Posterior cingulate gyrus (tissue), 11 donors: Measurements from ENCODE around the gene TSHZ2.

Source experiments
- DNase-seq, 10 donors: peaks; one replicate each; pipeline versions ENCODE4 v3.0.0 to v3.0.0-alpha.2; 2020 to 2021; ENCODE audit warnings: mixed read lengths in 3 of 10
- intact Hi-C: fragments of 100-400 bp; cut with DNase I; formaldehyde crosslinking; loops from one replicate; pipeline ENCODE4 v1.15.1; 2023

The TSHZ2 gene

DNA sequence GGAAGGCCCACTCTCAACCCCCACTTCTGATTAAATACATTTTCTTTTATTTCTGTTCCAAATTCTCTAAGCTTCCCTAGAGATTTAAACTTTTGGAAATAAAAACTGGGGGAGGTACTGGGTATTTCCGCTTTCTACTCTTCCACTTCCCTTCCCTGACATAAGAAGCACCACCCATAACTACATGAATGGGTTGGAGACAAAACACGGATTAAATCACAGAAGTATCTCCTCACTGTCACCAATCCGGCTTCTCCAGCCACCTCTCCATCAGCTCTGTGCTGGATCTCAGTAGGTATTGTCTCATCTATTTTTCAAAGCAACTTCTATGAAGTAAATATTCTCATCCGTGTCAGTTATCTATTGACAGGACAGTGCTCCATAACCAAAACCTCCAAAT lies 150.7 kb downstream of the TSHZ2 start:
- DNase-seq, result no peak
- intact Hi-C loops, result no loop called here

DNA sequence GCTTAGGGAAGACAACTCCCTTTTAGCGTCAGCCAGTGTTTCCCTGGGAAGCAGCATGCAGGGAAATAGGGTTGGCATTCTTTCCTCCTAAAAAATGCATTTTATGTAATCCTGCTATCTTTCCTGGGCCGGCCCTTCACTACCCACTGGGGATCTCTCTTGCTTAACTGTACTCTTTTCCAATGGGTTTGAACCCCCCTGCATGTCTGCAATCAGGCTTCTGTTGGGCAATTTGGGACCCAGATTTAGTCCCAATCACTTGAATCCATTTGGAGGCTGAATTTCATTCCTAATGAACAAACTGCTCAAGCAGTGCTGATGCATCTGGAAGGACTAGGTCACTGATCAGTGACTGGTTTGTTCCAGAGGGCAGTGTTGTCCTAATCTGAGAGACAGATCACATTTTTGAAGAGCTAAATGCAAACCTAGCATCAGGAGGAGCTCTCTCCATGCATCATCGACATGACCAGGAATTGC lies 152.0 kb downstream of the TSHZ2 start:
- DNase-seq, result no peak
- intact Hi-C loops, result no loop called here

DNA sequence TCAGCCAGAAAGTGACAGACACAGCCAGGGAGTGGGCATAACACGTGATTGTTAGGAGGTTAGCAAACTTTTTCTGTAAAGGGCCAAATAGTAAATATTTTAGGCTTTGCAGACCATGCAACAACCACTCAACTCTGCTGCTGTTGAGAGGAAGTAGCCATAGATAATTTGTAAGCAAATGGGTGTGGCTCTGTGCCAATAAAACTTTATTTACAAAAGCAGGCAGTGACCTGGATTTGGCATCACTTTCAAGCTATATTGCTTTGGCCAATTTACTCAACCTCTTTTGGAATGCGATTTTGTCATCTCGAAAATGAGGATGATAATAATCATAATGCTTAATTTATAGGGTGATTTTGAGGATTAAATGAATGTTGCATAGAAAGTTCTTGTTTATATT lies 152.6 kb downstream of the TSHZ2 start:
- DNase-seq, result no peak
- intact Hi-C loops, result no loop called here

DNA sequence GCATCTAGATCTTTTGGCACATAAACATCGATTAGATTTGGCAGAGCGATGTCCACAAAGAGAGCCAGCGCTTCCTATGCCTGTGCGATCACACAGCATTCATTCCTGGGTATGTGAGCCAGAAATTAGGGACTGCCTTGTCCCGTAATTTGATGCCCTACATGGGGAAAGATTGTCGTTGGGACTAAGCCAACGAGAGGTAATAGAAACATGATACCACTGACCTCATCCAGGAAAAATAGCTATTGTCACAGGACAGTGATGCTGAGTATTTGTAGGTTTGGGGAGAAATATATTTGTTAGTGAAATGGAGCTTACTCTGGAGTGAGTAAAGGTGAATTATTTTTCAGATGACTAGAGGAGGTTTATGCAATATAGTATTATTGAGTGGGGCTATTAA lies 154.0 kb downstream of the TSHZ2 start:
- intact Hi-C loops, result no loop called here
- DNase-seq, result no peak

DNA sequence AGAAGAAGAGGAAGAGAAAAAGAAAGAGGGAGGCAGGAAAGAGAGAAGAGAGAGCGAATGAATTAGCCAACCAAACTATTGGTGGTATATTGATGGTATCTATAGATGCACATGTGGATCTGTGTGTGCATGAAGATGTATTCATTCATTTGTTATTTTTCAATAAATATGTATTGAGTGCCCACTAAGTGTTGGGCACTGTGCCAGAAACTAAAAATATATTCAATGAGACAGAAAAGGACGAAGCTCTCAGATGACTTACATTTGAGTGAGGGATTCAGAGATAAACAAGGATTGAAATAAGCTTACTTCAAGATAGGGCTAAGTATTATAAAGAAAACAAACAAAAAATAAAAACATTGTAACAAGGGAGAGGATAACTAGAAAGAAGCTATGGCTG lies 154.9 kb downstream of the TSHZ2 start:
- intact Hi-C loops, result no loop called here
- DNase-seq, result no peak

DNA sequence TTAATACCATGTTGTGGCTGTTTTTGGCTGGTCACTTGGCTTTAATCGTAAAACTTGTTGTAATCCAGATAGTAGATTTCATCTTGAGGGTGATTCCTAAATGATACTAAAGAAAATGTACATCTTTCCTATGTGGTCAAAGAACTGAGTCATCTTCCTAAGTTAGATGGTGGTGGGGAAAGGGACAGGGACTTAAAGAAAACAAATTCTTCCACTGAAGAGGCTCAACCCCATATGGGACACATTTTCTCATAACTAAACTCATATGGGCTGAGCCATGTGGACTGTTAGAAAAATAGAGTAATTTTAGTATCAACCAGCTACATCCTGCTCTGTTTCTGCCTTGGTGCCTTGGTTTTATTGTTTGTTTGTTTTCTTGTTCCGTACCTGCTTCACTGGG lies 155.8 kb downstream of the TSHZ2 start:
- intact Hi-C loops, result no loop called here
- no peak for DNase-seq

DNA sequence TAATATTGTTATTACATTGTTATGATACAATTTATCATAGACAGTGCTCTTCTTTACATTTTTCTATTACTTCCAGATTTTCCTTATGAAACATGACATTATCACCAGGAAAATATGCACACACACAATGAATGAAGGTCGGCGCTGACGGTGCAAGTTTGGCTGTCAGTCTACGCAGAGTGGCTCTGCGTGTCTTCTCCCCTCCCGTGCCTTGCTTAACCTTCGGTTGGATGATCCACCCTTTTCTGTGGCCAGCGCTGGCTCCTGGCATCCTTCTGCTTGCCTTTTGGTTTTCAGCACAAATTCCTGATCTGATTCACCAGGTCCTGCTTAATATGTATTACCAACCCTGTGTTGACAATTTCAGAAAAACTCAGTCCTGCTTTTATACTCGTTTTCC lies 157.4 kb downstream of the TSHZ2 start:
- intact Hi-C loops, result no loop called here
- no peak for DNase-seq

DNA sequence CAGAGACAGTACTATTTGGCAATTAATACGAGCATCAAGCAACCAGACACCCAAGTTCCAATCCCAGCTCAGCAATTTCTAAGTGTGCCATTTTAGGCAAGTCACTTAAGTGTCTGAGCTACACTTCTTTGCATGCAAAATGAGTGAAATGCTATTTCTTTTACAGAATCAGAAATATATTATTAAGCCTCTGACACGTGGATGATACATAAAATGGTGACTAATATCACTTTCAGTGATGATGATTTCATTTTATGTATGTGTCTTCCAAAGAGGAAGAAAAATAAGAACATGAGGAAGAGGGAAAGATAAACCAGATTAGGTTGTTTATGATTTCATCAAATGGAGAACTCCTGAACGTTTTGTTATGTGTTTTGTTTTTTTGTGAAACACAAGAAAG lies 158.6 kb downstream of the TSHZ2 start:
- no peak for DNase-seq

DNA sequence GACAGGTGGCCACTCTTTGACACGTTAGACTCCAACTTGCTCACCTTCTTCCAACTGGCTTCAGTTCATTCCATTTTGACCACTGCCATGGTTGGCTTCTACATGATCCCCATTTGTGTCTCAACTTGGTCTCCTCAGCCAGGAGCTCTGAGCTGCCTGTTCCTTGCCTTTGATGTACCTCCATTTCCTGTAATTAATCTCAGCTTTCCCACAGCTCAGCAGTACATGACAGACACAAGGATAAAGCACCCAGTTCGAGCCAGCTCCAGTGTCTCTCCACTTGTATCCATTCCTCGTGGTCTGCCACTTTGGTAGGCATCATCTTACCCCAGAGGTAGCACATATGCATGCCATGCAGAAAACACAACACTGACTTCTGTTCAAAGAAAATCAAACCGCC lies 161.0 kb downstream of the TSHZ2 start:
- DNase-seq, result no peak
- intact Hi-C loops, result no loop called here

More for the DNA sequence above, 158.6 kb downstream of the TSHZ2 start:
- intact Hi-C loops, result no loop called here

DNA sequence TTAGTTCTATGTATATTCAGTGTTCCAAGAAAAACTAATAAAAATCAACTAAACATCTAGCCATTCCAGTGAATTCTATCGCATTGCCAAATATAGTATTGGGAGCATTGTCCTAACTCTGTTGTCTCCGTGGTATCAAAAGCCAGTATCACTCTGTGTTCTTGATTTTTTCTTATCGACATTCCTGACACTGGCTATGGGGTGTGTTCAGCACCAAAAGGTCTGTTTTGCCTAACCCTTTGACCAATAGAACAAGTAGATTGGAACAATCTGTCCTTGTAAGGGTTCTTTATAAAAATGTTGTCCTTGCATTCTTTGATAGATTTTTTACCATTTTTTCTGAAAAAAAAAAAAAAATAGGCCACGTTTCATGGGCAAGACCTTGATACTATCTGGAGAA lies 161.5 kb downstream of the TSHZ2 start:
- intact Hi-C loops, result no loop called here
- DNase-seq, result no peak

DNA sequence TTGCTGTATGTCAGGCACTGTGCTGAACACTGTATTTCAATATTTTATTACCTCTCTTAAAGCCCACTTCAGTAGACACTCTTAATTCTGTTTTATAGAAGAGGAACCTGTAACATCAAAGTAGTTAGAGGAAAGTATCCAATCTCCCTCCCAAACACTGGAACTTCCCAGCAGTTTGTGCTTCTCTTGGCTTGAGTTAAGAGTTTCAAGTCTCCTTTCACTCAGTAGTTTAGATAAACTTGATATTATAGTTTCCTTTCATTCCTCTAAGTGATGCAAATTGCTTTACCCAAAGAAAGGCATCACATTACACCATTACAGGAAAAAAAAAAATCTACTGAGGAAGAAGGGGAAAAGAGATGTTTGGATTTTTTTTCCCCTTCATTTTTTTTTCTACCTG lies 164.3 kb downstream of the TSHZ2 start:
- intact Hi-C loops, result no loop called here
- no peak for DNase-seq

DNA sequence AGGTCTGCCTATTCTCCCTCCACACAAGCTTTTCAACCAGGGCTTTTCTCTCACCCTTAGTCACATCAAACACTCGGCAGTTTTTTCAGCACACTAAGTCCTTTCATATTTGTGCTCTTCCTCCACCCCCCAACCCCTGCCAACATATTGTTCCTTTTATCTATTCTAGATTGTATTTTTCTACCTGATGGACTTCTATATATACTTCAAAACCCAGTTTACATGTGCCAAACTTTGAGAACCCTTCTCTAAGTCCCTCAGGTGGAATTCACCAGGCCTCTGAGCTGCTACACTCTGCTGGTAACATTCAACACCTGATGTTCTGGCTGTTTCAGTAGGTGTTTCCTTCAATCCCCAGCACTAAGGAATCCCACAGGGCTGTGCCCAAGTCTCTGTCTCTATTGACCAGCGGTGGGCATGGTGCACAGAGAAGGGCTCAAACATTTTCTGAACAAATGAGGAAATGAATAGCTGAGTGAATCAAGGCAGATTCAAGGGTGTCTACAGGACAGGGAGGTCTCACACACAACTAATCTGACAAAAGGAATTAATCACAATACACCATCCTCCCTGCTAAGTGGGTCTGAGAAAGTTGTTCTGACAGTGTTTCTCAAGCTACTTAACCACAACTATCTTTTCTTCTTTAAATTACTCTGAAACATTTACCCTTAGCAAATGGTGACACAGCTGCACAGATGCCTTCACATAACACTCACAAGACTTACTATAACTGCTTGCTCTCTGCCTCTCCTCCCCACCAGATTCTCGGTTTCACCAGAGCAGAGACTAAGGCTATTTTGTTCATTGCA lies 166.5 kb downstream of the TSHZ2 start:
- no peak for DNase-seq
- intact Hi-C loops, result no loop called here

DNA sequence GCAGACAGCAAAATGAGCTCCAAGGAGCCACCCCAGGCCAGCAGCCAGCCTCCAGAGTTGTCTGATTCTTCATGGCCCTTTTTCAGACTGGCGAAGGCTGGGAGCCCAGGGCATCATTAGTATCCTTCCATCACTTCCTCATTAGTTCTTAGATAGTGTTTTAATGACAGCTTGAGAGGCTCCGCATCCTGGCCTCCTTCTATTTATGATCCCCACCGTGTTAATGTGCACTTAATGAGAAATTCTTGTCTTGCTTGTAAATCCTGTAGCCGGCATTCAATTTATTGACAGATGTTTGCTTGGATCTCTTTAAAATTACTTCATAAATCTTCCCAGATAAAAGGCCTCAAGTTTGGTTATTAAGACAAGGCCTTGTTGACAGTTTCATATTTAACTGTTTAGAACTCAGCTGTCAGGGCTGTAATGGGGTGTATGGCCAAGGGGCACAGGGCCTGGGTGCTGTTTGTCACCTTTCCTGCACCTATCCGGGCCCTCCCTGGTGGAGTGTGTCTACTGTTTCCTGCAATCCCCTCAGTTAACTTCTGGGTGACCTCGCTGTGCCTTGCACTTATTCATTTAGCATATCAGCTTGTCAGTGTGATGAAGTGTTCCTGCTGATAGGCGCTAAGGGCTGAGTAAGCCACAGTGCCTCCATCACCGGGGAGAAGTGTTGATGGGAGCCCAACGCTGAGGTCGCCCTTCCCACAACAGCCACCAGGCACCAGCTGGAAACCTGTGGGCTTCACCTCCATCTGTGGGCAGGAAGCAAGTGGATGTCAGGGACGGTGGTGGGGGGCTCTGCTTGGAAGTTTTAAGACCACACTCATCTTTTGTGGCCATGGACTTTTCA lies 169.3 kb downstream of the TSHZ2 start:
- intact Hi-C loops, result no loop called here
- no peak for DNase-seq

DNA sequence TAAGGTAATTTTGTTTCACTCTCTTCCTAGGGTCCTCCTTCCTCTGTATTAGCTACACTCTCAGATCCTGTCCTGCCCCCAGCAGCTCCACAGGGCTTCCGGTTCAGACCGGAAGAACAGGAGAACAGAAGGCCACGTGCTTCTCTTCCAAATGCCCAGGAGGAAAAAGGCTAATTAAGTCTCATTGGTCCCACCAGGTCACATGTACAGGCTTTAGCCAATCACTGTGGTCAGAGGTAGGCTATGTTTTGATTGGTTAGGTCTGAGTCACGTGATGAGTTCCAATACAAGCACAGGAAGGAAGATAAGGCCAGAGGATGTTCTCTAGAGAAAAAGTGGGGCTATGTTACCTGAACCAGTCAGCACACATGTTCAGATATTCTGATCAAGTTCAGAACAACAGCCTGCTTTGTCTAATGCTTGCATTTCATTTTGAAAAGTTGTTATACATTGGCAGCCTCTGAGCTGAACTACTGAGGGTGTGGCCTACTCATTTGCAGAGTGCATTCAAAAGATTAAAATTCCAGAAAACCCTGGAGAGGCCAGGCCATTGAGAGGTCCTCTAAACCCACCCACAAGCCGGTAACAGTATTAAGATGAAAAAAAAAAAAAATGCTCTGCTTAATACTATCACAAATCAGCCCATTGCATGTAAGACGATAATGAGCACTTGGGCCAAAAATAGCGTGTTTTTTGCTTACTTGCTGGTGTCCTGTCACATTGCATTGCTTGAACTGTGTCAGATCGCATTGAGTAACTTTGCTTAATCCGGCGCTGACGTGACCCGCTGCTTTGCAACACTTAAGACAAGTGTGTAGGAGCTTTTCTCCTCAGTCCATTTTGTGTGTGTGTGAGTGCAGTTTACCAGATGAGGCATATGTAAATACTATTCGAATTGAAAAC lies 170.3 kb downstream of the TSHZ2 start:
- DNase-seq, result no peak
- intact Hi-C loops, result no loop called here

DNA sequence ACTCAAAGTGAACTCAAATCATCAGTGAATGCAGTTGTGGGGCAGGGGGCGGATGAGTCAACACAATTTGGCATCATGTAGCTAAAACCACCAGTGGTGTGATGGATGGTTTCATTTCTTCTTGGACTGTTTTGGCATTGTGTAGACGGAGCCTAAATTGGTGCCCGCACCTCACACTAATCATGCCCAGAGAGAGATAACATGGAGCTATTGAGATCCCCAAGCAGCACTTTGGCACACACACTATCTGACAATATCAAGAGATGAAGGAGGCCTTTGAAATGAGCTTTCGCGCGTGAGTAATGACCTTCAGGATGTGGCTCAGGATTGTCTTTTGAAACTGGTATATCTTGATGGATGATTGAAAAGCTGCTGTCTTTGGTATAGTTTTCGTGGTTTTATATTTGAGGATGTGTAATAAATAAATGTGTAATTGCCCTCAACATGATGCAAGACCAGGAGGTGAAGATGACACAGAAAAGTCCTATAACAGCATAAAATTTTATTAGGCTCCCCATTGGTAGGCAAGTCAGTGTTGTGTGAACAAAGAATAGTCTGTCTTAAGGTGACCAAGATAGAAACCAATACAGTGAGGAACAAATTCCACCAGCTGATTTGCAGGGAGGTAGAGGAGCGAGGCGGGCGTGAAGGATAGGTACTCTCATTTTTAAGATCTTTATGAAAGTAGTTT lies 174.2 kb downstream of the TSHZ2 start:
- intact Hi-C loops, result no loop called here
- DNase-seq, result no peak

DNA sequence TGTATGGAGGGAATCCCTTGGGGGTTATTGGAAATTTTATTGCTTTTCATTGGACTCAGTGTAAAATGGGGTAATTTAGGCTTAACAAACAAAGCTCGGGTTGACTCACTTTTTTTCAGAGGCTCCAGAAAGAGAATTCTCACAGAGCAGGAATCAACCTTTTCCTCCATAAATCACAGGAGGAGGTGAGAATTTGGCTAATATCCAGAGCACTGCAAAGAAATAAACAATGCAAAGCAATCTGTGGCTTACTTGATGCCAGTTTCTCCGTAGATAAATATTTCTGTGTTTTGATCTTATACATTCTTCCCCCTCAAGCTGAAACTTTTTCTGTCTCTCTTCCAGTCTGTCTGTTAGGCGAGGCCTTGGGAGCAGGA lies 176.6 kb downstream of the TSHZ2 start:
- intact Hi-C loops, result no loop called here
- no peak for DNase-seq

DNA sequence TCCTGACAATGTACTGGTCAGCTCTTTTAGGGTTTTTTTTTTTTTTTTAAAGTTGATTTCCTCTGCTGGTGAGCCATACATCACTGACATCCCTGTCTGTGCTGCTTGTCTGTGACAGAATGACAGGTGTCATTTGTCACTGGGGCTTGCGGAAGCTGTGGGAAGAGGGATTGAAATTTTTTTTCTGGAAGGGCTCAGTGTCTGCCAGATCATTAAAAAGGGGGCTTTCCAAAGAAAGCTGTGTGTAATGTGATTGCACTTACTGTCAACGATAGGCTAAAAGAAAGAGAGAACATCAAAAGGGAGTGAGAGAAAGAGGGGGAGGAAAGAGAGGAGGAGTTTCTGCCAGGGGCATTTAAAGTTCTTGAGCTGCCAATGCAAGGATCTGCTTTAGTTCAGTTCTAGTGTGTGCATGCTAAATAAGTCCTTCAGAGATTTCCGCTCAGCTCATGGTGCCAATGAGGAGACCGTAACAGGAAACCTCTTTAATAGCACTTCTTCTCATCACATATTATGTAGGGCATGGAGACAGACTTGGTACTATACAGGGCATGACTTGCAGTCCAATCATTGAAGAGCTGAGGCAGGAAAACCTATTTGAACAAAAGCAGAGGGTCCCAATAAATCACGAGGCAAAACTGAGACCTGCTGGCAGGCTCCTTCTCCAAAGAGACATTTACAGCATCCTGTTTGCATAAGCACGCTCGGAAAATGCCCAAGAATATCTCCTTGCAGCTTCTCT lies 177.2 kb downstream of the TSHZ2 start:
- intact Hi-C loops, result no loop called here
- no peak for DNase-seq

DNA sequence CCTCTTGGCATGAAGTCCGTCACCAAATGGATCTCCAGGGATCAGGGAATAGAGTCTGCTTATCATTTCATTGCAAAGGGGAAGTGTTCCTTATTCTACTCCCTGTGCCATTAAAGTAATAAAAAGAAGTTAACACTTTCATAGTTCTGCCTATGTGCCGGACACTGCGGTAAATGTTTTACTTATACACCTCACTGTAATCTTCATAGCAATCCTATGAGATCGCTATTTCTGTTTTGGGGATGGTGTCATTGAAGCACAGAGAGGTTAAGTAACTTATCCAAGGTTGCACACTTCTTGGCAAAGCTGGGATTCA lies 177.7 kb downstream of the TSHZ2 start:
- DNase-seq, result no peak
- intact Hi-C loops, result no loop called here

DNA sequence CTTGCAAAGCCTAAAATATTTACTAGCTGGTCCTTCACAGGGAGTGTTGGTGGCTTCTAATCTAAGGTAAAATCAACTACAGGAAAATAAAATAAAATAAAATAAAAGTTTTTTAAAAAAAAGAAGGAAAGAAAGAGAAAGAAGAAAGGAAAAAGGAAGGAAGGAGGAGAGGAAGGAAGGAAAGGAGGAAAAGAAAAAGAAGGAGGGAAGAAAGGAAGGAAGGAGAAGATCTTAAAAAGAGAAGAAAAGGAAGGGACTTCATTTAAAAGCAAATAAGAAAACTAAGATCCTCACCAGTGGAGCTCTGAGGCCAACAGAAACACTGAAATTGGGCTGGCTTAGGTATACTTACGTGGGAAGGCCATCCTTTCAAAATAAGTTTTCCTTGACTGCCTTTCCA lies 178.4 kb downstream of the TSHZ2 start:
- intact Hi-C loops, result no loop called here

DNA sequence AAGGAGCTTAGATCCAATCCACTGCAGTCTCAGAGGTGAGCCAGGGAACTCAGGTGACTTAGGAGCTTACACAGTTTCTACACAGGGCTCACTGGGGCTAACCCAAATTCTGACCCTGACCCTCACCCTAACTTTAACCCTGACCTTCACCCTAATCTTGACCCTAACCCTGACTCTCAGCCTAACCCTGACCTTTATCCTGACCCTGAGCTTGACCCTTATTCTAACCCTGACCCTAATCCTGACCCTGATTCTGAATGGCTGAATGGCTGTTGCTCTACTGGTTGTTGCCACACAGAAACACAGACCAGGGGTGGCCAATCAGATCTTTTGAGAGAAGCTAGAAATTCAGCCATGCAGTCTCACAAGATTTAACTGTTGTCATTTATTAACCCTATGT lies 180.1 kb downstream of the TSHZ2 start:
- intact Hi-C loops, result no loop called here
- DNase-seq, result no peak

More for the DNA sequence above, 178.4 kb downstream of the TSHZ2 start:
- no peak for DNase-seq
